ENCODE results near the gene IGF2R. TPM values are rescaled to one million over a fixed set of nuclear protein-coding genes. Genes with fewer than 3 reads are reported as not detected.

Gene IGF2R
- total RNA-seq, 1 donor from 2014 or later: 35.1 TPM

DNA sequence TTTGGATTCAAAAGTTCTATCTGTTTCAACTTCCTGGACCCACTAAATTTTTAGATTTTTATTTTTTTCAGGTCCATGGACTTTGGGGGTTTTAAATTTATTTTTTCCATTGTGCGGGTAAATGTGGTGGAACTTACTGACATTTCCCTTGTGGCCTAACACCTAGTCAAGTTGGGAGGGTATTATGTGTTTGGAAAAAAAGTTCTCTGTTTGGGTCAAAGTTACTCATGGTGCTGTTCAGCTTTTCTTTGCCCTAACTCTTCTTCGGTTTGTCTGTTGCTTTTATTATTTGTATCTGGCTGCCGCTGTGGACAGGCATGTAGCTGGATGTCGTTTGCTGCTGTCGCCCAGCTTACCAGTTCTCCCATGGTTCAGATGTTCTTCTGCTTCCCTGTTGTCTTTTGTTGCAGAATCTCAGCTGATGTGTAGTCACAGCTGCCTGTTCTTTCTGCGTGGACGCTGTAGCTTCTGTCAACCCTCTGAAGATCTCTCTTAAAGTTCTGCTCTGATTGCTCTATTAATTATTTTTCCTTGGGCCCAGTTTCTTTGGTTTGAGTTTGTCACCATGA lies 7.9 kb downstream of the IGF2R start:
- H3K9me3 ChIP-seq (ENCODE audit: low read depth): no peaks in the 10 kb centered on the region
- no peaks in the 10 kb centered on the region for H3K9me3 Mint-ChIP-seq
- TF ChIP-seq, protein P1, sequence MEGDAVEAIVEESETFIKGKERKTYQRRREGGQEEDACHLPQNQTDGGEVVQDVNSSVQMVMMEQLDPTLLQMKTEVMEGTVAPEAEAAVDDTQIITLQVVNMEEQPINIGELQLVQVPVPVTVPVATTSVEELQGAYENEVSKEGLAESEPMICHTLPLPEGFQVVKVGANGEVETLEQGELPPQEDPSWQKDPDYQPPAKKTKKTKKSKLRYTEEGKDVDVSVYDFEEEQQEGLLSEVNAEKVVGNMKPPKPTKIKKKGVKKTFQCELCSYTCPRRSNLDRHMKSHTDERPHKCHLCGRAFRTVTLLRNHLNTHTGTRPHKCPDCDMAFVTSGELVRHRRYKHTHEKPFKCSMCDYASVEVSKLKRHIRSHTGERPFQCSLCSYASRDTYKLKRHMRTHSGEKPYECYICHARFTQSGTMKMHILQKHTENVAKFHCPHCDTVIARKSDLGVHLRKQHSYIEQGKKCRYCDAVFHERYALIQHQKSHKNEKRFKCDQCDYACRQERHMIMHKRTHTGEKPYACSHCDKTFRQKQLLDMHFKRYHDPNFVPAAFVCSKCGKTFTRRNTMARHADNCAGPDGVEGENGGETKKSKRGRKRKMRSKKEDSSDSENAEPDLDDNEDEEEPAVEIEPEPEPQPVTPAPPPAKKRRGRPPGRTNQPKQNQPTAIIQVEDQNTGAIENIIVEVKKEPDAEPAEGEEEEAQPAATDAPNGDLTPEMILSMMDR (IDR thresholded peaks at IDR 0.05): no peak
- TF ChIP-seq EZH2phosphoT487 (IDR thresholded peaks at IDR 0.05): no peak
- no peak for TF ChIP-seq EZH2 (IDR thresholded peaks at IDR 0.05)
- no peak overlapping the region for H3K9ac ChIP-seq
- H3K27ac Mint-ChIP-seq: no peak overlapping the region
- H3K27me3 Mint-ChIP-seq (ENCODE audit: insufficient read depth, low read depth): peaks cover 5% of the 10 kb centered on the region
- H3K4me2 ChIP-seq: no peak overlapping the region
- H3K36me3 ChIP-seq: no peaks in the 10 kb centered on the region
- peaks cover 30% of the 10 kb centered on the region for H3K4me1 ChIP-seq
- H3K79me2 ChIP-seq (ENCODE audit: low read depth): peaks cover 100% of the 10 kb centered on the region
- peaks cover 98% of the 10 kb centered on the region for H4K20me1 ChIP-seq (ENCODE audit: low read depth)
- H3K27me3 ChIP-seq: no peaks in the 10 kb centered on the region
- no peak overlapping the region for H3K27ac ChIP-seq
- H3K4me3 Mint-ChIP-seq: no peak overlapping the region
- H3K4me3 ChIP-seq: no peak overlapping the region
- no peak overlapping the region for H2AFZ ChIP-seq (replicated peaks)
- peaks cover 2% of the 10 kb centered on the region for H3K36me3 Mint-ChIP-seq
- peaks cover 69% of the 10 kb centered on the region for H3K4me1 Mint-ChIP-seq
- DNase-seq (ENCODE audit: low spot score): no peak
- no peaks in the 10 kb centered on the region for H3F3A ChIP-seq (ENCODE audit: low read depth)

DNA sequence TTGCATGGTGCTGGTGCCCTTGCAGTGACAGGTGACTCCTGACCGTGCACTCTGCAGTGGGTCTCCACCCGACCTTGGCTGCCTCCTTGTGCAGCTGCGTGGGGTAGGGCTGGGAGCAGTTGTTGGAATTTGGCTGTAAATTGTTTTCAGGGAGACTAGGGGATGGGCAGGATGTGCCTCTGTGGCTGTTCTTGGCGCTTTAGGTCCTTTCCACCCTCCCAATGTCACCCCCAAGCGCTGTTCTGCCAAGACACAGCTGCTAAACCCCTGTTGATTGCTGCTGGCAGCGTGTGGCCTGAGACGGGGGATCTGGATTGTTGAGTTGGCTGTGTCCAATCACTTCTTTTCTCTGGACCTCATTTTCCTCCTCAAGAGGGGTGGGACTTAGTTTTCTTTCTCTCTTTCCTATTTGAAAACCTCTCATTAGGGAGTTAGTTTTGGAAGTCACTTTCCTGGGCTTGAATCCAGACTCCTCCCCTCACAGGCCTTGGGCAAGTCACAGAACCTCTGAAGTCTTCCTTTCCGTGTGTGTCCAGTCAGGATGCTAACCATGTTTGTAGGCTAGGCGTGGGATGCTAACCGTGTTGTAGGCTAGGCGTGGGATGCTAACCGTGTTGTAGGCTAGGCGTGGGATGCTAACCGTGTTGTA lies 8.5 kb downstream of the IGF2R start:
- TF ChIP-seq EZH2phosphoT487 (IDR thresholded peaks at IDR 0.05) (no peak), EZH2 (IDR thresholded peaks at IDR 0.05) (no peak)
- TF ChIP-seq, protein P1 (IDR thresholded peaks at IDR 0.05): no peak
- H3K9me3 ChIP-seq (ENCODE audit: low read depth): no peaks in the 10 kb centered on the region
- no peaks in the 10 kb centered on the region for H3F3A ChIP-seq (ENCODE audit: low read depth)
- no peaks in the 10 kb centered on the region for H3K27me3 ChIP-seq
- Mint-ChIP-seq H3K4me1 (peaks cover 69% of the 10 kb centered on the region), H3K4me3 (no peak overlapping the region), H3K9me3 (no peaks in the 10 kb centered on the region), H3K36me3 (peaks cover 2% of the 10 kb centered on the region), H3K27me3 (ENCODE audit: insufficient read depth, low read depth) (peaks cover 5% of the 10 kb centered on the region), H3K27ac (no peak overlapping the region)
- H4K20me1 ChIP-seq (ENCODE audit: low read depth): peaks cover 100% of the 10 kb centered on the region
- H3K4me1 ChIP-seq: peaks cover 30% of the 10 kb centered on the region
- no peak overlapping the region for H2AFZ ChIP-seq (replicated peaks)
- H3K4me2 ChIP-seq: no peak overlapping the region
- peak; percentile 19 for DNase-seq (ENCODE audit: low spot score)
- no peak overlapping the region for H3K9ac ChIP-seq
- peaks cover 100% of the 10 kb centered on the region for H3K79me2 ChIP-seq (ENCODE audit: low read depth)
- H3K36me3 ChIP-seq: no peaks in the 10 kb centered on the region
- H3K4me3 ChIP-seq: no peak overlapping the region
- no peak overlapping the region for H3K27ac ChIP-seq

DNA sequence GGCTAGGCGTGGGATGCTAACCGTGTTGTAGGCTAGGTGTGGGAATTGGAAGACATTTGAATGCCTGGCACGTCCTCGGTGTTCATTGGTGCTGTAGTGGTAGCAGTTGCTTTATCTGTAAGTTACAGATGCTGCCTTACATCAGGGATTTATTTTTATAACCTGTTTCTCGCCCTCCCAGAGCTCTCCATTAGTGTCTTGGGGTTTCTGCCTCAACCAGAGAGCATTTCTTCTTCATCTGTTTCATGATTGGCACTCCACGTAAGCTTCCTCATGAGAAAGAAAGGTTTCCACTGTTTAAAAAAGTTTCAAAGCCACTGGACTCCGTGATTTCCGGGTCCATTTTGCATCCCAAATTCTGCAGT lies 9.0 kb downstream of the IGF2R start:
- Histone ChIP-seq H2AFZ (replicated peaks) (no peak overlapping the region), H3K4me2 (no peak overlapping the region), H3K9ac (no peak overlapping the region), H4K20me1 (ENCODE audit: low read depth) (peaks cover 100% of the 10 kb centered on the region), H3K36me3 (no peaks in the 10 kb centered on the region), H3K9me3 (ENCODE audit: low read depth) (no peaks in the 10 kb centered on the region), H3K4me3 (no peak overlapping the region), H3K27me3 (no peaks in the 10 kb centered on the region), H3K79me2 (ENCODE audit: low read depth) (peaks cover 100% of the 10 kb centered on the region), H3F3A (ENCODE audit: low read depth) (no peaks in the 10 kb centered on the region), H3K27ac (no peak overlapping the region), H3K4me1 (peaks cover 30% of the 10 kb centered on the region)
- Mint-ChIP-seq H3K9me3 (no peaks in the 10 kb centered on the region), H3K4me1 (peaks cover 68% of the 10 kb centered on the region), H3K27me3 (ENCODE audit: insufficient read depth, low read depth) (peaks cover 5% of the 10 kb centered on the region), H3K36me3 (peaks cover 2% of the 10 kb centered on the region), H3K4me3 (no peak overlapping the region), H3K27ac (peak overlapping the region; percentile 81)
- TF ChIP-seq EZH2 (IDR thresholded peaks at IDR 0.05) (no peak), EZH2phosphoT487 (IDR thresholded peaks at IDR 0.05) (no peak)
- TF ChIP-seq, protein P1 (IDR thresholded peaks at IDR 0.05): no peak
- no peak for DNase-seq (ENCODE audit: low spot score)

Data from neural progenitor cell (in vitro differentiated cells).